GM19043 (cell line): ENCODE measurements around the gene UNG.

Source experiments
- ATAC-seq: cut with Tn5 transposase; IDR thresholded peaks from one replicate; pipeline ENCODE4 v1.9.1; 2021; ENCODE audit warnings: low read depth; ENCODE audit not compliant: unreplicated experiment

UNG gene

DNA sequence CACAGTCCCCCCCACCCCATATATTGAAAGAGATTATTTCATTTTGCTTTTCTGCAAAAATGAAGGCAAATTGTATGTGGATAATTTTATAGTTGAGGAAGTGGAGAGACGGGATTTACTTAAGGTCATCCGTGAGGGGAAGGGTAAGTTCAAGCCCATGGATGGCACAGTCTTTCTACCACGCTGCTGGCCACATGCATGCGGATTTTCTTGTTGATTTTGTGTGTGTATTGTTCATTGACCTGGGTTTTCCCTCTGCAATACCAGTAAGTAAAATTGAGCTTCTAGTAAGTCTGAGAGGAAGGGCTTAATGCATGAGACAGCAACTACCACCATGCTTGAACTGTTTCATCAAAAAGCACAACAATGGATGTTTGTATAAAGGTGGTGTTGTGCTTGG lies 54.1 kb downstream of the UNG start:
- ATAC-seq = no peak

DNA sequence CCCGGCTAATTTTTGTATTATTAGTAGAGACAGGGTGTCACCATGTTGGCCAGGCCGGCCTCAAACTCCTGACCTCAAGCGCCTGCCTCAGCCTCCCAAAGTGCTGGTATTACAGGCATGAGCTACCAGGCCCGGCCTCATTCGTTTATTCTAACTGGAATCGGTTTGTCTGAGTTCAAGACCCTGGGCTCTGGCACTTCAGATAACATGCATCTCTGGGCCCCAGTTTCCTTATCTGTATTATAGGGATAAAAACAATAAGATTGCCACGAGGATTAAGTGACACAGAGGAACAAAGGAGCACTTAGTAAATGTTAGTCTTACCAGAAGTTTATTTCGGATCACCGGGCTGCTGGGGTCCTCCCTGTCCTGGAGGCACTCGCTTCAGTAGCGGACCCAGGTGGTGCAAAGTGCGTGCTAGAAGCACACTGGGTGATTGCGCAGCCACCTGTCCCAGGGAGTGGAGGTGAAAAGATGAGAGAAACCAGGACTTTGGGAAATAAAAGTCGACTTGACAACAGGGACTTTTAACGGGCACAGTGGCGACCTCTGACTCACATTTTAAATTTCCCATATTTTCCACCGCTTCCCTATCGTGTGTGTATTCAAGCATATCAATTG lies 56.5 kb downstream of the UNG start:
- ATAC-seq = no peak

DNA sequence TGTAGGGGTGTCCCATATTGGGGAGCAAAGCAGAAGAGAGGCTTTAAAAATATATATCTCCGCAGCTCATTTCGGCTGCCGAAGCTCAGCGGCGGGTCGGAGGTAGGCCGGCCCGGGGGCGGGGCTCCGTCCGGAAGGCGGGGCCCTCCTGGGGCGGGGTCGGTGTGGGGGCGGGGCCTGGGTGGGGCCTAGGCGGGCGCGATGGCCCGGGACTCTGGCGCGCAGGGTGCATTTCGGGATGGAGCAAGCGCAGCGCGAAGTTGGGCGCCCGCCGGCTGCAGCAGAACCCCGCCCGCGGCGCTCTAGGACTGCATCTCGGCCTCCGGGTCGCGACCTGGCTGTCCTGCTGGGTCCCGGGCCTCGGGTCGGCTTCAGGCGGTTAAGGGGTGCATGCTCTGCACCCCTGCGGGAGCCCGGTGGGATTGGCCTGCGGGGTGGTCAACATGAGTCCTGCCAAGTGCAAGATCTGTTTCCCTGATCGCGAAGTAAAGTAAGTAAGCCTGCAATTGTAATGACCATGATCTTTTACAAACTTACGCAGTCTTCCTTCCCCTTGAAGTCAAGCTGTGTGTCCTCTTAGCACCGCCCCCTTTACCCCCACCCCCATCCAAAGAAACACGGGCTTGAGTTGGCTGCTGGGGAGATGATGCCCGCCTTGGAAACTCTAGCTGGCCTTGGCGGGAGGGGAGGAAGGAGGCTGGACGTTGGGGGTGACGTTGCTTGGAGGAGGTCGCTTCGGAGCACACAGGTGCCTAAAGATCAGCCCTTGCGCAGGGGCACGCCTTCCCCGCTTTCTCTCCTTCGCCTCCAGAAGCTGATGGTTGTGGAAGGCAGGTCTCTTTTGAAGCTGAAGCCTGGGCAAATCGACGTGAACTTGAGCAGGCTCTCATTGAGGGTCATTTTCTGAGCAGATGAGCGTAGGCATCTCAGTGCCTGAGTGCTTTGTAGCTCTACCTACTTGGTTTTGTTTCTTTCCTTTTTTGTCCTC lies 57.3 kb downstream of the UNG start:
- peak; percentile 78 for ATAC-seq

DNA sequence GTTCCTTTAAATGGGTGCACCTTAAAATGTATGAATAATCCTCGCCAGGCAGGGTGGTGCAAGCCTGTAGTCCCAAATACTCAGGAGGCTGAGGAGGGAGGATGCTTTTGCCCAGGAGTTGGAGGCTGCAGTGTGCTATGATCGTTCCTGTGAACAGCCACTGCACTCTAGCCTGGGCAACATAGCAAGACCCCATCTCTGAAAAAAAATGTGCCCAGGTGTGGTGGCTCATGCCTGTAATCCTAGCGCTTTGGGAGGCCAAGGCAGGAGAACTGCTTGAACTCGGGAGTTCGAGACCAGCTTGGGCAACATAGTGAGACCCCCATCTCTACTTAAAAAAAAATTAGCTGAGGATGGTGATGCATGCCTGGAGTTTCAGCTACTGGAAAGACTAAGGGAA lies 58.6 kb downstream of the UNG start:
- ATAC-seq = no peak

DNA sequence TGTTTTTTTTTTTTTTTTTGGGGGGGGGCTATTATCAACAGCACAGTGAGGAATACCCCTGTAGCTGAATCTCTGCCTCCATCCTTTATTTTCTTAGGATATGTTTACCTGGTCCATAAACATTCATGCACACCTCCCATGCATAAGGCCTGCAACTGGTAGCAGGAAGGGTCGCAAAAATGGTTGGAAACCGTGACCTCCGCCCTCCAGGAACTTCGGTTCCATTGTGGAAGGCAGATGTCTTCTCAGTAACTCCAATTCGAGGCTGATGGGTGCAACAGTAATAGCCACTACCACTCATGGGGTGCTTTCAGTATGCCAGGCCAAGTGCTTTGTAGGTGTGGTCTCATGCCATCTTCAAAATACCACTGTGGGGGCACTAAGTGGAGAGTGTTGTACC lies 59.2 kb downstream of the UNG start:
- ATAC-seq = no peak

DNA sequence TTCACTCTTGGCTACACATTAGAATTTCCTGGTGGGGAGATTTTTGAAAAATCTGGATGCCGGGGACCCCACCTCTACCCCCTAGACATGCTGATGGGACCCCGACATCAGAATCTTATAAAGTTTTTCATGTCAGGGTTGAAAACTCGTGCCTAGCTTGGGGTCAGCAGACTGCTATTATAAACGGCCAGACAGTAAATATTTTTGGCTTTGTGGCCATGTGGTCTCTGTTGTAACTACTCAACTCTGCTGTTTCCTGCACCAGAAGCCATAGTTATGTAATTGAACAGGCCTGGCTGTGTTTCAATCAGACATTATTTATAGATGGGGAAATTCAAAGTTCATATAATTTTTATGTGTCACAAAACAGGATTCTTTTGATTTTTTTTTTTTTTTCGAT lies 60.6 kb downstream of the UNG start:
- no peak for ATAC-seq

DNA sequence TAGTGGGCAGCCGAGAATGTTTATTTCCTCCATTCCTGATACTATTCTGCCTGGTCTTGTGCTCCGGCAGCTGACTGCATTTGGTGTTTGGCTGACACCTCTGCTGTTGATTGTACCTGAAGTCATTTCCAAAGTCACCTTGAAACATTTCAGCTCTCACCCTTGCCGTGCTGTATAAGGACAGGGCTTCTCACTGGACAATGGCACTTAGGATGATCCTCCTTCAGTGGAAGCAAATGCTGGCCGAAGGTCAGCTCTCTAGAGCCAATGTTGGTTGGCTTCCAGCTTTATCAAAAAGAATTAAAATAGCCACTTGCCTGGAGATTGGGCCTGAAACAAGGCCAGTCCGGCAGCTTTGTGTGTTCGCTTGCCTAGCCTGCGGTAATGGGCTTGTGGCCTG lies 63.0 kb downstream of the UNG start:
- ATAC-seq = no peak
